NAMALWA (cell line): Measurements from ENCODE around the gene CDH20.

Experiments used
- DNase-seq: peaks from one replicate; pipeline ENCODE4 v3.0.0-alpha.2; 2015; ENCODE audit warnings: low spot score

Gene CDH20

DNA sequence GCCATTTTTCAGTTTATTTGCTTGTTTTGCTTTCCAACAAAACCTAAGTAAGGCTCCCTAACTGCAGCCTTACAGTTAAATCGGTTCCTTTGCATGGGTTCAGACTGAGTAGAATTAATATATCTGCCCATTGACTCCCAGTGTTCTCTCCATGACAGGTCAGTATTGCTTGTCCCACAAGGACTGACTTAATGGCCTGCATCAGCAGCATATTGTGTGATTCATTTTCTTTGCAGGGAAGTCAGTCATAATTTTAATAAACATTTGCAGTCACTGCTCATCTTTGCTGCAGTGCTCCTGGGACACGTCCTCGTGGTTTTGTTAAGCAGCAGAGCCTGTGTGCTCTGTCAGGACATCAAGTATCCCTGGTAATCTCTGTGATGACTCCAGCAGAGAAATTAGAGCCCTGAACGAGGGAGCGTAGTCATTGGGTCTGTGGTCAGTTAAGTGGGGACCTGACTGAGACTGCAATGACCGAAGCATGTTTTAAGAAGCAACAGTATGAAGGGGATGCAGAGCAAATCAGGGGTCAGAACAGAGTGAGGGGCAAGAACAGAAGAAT, 93.3 kb downstream of the CDH20 start:
- DNase-seq: no peak

DNA sequence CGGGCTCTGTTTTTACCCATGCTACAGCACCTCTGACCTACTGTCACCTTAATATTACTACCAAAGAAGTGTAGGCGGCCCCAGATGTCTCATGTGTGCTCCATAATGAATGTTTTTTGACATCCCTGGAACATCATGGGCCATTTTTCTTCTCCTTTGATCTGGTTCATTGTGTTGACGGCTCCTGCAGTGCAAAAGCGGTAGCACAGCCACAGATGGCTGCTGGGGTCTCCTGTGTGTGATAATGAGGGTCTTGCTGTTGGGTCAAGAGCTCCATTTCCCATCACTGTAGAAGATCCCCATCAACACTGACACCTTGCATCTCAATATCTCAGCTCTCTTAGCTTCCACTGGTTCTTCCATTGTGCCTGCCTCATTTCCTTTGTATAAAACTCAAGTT, 95.0 kb downstream of the CDH20 start:
- DNase-seq: no peak

- no peak for DNase-seq
Measured at GRCh38 chr18:61432590-61432989, 99.4 kb downstream of the CDH20 start.

DNA sequence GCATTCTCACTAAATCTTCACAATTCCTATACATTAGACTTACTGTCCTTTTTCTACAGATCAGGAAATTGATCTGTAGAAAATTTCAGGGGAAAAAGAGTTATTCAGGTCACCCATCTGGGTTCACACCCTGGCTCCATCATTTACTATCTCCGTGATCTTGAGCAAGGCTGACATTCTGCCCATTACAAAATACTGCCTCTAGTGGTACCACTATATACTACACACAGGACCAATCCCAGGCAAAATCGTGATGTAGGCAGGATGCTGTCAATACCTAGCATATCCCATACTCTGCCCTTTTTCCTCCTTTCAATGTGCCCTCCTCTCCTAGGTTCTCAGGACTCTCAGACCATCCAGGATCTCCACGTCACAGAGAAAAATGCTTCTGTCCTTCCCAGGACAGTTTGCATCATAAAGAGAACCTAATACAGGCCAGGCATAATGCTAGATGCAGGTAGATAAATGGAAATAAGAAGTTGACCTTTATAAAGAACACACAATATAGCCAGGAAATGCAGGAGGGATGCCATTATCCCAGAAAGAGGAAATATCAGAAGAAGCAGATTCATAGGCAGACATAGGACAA, 101.9 kb downstream of the CDH20 start:
- DNase-seq: peak; percentile 52

DNA sequence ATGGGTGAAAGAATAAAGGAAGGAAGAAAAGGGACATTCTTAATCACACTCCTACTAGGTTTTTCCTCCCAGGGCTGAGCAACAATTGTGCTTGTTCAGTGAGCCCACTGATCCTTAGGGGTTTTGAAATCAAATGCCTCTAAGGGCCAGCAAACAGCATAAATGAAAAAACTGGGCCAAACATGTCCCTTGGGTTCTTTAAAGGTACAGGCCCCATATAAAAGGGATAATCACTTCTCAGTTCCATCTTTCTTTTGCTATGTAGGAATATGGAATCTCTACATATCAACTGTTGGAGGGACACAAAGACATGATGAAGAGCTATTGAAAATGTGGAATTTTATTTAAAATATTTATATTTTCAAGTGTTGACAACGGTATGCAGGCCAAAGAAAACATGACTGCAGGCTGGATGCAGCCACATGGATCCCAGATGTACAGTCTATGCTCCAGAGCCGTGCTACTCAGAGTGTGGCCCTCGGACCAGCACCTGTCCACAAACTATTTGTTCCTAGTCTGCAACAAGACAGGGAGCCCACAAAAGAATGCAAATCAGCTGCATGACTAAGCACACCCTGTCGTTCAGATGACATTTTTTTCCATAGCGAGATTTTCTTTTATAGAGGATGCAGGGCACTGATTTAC, 110.0 kb downstream of the CDH20 start:
- no peak for DNase-seq

DNA sequence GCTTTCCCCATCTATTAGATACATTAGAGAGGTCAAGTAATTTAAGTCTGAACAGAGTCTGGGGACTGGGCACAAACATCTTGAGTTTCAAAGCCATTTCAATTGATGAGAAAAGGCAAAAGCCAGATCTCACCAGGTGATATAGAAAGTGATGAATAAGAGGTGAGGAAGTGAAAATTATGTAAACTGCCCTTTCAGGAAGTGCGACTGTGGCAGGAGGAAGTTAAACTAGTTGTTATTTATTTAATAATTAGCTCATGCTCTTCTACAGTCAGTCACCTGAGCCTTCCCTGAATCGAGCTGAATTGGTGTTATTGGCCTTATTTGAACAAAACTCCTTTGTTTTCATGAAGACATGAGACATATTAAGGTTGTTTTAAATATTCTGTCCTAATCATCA, 115.1 kb downstream of the CDH20 start:
- peak; percentile 8 for DNase-seq

DNA sequence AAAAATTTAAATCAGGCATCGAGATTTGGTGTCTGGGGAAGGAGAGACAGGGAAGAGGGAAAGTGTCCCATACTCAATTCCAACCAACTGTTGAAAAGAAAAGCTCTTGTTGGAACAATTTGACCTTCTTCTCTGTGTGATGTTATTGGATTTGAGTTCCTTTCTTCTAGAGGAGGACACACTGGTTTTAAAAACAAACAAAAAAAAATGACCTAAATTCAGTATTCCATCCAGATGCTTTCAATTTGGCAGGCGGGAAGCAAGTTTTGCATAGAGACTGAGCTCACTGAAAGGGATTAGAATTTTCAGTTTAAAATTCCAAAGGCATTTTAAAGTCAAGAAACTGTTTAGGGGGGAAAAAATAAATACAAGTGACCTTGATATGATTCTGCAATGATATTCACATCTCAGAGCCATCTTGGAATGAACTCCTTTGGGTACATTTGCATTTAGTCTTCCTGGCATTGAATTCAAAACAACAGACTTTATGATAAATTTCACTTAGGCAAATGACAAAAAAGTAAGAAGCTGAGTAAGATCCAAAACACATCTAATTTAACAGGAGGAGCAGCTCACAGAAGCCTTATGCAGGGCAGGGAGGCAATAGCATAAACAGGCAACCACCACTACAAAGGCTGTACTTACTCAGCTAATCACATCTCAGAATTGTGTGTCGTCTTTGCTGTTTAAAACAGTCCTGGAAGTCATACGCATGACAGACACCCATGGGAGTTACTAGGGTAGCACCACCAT, 126.8 kb downstream of the CDH20 start:
- no peak for DNase-seq

- no peak for DNase-seq
Measured at GRCh38 chr18:61464551-61465142, 131.4 kb downstream of the CDH20 start.

GRCh38 chr18:61466736-61467135, 133.5 kb downstream of the CDH20 start:
- no peak for DNase-seq

- no peak for DNase-seq
Measured at GRCh38 chr18:61470031-61470674, 136.9 kb downstream of the CDH20 start.

- no peak for DNase-seq
Measured at GRCh38 chr18:61471541-61471940, 138.3 kb downstream of the CDH20 start.

DNA sequence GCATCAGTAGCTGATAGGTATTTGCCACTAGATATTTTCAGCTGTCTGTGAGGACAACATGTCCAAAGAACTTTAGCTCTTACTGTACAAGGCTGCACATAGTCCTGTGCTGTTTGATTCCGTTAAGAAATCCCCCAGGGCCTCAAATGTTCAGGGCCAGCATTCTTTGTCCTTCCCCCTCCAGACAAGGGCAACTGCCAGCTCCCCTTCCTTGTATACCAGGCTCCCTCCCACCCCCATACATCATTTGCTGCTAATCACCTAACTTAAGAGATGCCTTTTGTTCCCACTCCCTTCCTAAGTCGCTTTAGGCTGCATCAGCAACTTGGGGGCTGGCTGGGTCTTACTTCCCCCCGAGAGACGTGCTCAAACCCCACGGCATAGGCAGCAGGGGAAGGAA, 138.7 kb downstream of the CDH20 start:
- DNase-seq: no peak

GRCh38 chr18:61474341-61474740, 141.1 kb downstream of the CDH20 start:
- no peak for DNase-seq

DNA sequence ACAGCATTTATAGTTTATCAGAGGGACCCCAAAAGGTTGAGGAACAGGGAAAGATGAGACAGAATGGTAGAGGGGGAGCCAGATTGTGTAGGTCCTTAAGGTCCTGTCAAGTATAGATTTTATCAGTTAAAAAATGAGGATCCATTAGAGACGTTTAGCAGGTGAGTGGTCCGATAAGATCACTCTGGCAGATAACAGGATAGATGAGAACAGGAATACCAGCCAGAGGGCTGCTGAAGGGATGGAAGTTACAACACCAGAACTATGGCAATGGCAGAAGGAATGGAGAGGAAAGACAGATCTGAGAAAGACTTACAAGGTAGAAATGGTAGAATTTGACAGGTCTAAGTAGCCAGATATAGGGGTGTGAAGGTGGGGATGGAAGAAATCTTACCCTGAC, 141.7 kb downstream of the CDH20 start:
- no peak for DNase-seq

DNA sequence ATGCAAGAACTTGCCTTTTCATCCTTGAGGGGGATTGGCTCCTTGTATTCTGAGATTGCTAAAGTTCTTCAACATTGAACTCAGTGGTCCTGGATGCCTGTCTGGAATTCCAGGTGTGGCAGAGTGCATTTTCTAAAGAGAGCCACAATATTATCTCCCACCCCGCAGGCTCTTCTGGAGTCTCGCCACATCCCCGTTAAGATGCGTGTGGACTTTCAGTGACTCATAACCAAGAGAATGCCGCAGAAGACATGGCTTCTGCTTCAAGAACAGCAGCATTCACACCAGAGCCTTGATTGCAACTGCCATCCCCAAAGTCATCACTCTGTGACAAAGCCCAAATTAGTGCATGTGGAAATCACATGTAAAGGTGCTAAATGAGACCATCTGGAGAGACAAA, 142.7 kb downstream of the CDH20 start:
- no peak for DNase-seq

- DNase-seq: no peak
Measured at GRCh38 chr18:61489334-61489733, 156.1 kb downstream of the CDH20 start.

DNA sequence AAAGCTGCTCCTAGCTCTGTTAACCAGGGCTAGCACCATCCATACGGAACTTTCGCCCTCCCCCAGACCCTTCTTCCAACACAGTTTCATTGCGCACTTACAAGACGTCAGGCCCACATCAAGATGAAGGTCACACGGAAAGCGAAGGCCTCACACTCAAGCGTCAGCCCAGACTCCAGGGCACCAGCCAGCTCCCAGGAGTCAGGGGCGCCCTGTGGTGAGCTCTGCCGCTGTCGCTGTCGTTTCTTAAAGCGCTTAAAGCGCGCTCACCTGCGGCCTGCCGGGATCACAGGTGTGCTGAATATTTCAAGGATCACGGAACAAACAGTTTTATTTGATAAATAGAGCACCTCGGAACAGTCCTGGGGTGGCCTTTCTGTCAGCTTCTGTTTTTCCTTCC, 163.1 kb downstream of the CDH20 start:
- DNase-seq: no peak

- DNase-seq: no peak
Measured at GRCh38 chr18:61497422-61497821, 164.2 kb downstream of the CDH20 start.

DNA sequence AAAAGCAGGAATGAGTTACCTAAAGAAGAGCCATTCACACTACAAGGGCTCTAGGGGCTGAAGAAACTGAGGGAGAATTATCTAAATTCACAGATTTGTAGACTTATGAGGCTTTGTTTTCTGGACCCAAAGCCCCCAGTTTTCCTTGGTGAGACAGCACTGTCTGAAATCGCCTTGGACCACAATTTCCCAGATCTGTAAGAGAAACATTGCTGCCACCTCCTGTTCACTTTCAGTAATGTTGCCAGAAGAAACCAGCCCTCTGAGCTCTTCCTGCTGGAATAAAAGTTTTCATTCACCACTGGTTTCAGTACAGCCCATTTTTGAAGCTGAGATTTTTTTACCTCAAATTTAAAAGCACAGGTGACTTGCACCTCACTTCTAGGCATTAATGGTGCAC, 169.2 kb downstream of the CDH20 start:
- DNase-seq: peak; percentile 62

DNA sequence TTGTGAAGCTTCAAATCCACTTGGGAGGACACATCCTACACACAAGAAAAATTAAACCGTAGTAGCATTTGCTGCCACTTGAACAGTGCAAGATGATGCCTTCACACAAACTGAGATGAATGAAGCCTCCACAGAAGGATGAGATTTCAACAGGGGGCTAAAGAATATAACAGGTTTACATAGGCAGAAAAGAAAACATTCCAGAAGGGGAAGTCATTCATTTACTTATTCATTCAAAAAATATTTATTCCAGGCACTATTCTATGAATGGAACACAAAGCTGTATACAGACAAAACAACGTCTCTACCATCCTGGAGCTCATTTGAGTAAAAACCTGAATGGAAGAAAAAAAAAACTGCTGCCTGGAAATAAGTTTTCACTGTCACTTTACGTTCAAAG, 170.5 kb downstream of the CDH20 start:
- DNase-seq: no peak

DNA sequence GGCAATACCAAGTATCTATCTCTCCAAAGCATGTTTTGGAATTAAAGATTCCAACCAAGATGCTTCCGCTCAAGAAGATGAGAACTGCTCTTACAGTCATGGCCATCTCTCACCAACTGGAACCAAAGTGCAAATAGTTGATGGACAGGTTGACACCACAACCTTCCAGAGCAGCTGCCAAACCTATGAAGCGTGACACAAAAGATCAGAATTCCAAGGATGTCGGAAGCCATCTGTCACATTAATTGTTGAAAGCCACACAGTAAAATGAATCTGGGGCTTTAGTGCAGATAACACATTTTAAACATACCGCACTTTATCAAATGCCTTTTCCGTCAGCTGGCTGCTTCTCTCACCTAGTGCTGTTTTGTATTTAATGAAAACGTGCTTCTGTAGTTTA, 195.7 kb downstream of the CDH20 start:
- DNase-seq: no peak

- DNase-seq: no peak
Measured at GRCh38 chr18:61530681-61531080, 197.5 kb downstream of the CDH20 start.
